NT2/D1 (cell line): Measurements from ENCODE around the gene PTPRN2.

Source experiments
- SUZ12 ChIP-seq: IDR thresholded peaks from 2 replicates; pipeline ENCODE4 v1.6.1; 2011; ENCODE audit not compliant: insufficient read length, insufficient read depth; ENCODE audit errors: extremely low read depth
- YY1 ChIP-seq: IDR thresholded peaks from 2 replicates; pipeline ENCODE4 v1.6.1; 2011; ENCODE audit not compliant: insufficient read length, insufficient read depth

GRCh38 chr7:157643525-157643970 lies 944.1 kb downstream of the PTPRN2 start:
- TF ChIP-seq SUZ12 (no peak), YY1 (no peak)
